ENCODE results near the gene SLC24A3.

Gene SLC24A3

DNA sequence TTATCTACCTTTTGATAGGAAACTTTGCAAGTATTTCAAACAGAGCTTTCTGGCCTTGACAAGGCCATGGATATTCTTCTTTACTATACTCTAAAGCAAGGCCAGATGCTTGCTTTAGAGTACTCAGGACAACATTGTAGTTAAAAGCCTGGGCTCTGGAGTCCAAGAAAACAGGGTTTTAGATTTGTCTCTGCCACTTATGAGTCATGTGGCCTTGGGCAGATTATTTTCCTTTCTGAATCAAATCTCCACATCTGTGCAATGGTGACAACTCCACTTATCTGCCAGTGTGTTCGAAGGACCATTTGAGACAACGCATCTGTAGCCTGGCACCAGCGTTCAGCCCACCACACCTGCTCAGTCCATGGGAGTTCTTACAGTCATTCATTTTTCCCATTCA is 279.7 kb downstream of the SLC24A3 start:
- TF ChIP-seq, protein P1, sequence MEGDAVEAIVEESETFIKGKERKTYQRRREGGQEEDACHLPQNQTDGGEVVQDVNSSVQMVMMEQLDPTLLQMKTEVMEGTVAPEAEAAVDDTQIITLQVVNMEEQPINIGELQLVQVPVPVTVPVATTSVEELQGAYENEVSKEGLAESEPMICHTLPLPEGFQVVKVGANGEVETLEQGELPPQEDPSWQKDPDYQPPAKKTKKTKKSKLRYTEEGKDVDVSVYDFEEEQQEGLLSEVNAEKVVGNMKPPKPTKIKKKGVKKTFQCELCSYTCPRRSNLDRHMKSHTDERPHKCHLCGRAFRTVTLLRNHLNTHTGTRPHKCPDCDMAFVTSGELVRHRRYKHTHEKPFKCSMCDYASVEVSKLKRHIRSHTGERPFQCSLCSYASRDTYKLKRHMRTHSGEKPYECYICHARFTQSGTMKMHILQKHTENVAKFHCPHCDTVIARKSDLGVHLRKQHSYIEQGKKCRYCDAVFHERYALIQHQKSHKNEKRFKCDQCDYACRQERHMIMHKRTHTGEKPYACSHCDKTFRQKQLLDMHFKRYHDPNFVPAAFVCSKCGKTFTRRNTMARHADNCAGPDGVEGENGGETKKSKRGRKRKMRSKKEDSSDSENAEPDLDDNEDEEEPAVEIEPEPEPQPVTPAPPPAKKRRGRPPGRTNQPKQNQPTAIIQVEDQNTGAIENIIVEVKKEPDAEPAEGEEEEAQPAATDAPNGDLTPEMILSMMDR (IDR thresholded peaks at IDR 0.05; ENCODE audit: low read length, missing control alignments) = no peak
- no peak for DNase-seq (ENCODE audit: low read depth)
- no peak overlapping the region for H3K4me3 ChIP-seq (replicated peaks; ENCODE audit: low read depth, low read length)

DNA sequence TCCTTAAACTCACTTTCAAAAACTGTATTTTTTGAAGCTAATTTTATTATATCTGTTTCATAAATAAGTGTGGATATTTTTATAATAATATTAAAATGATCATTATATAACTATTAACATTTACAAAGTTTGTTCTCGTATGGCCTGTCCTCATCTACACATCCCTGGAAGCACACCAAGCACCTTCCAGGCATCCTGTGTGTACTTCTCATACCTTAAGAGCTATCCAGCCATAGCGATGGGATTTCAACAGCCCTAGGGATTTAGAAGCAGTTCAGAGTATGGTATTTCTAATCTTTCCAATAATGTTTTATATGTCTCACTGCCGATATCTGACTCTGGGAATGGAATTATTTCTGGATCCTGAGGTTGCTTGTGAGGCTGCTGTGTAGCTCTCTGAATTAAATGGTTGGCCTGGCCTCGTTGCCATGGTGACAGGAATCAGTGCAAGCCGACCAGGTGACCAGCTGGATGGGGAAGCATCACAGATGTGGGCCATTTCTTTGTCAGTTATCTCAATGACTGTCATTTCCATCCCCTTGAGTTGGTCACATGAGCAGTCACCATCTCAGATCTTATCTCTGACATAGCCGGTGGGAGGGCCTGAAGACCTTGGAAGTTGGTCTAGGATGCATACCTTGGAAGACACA is 280.4 kb downstream of the SLC24A3 start:
- DNase-seq (ENCODE audit: low read depth) = no peak
- TF ChIP-seq, protein P1 (IDR thresholded peaks at IDR 0.05; ENCODE audit: low read length, missing control alignments) = no peak
- no peak overlapping the region for H3K4me3 ChIP-seq (replicated peaks; ENCODE audit: low read depth, low read length)

DNA sequence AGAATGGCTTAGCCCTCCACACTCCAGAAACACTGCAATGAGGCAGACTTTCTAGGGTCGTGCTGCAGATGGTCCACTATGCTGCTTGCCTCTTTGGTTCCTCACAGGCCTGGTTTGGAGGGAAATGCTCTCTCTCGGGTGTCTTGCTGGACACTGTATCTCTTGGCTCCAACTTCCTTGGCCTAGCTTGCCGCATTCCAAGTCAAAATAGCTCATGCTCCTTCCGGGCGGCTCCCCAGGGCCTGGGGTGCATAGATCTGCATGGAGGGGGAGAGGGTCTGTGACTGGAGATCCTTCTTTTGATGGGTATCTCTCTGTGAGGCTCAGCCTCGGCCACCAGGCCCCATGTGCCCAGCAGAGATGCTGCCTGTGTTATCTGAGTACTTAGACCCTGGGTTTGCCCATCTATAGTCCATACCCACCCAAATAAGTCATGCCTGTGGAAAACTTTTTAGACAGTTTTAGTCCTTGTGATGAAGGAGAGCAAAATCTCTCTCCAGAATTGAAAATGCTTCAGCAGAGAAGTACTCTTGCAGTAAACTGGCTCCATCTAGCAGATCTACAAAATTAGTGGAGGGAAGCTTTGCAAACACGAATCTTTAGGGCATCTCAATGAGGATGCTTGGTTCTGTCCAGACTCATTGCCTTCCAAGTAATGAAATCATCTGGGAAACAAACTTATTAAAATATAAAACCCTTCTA is 281.5 kb downstream of the SLC24A3 start:
- TF ChIP-seq, protein P1 (IDR thresholded peaks at IDR 0.05; ENCODE audit: low read length, missing control alignments) = no peak
- no peak for DNase-seq (ENCODE audit: low read depth)
- no peak overlapping the region for H3K4me3 ChIP-seq (replicated peaks; ENCODE audit: low read depth, low read length)

DNA sequence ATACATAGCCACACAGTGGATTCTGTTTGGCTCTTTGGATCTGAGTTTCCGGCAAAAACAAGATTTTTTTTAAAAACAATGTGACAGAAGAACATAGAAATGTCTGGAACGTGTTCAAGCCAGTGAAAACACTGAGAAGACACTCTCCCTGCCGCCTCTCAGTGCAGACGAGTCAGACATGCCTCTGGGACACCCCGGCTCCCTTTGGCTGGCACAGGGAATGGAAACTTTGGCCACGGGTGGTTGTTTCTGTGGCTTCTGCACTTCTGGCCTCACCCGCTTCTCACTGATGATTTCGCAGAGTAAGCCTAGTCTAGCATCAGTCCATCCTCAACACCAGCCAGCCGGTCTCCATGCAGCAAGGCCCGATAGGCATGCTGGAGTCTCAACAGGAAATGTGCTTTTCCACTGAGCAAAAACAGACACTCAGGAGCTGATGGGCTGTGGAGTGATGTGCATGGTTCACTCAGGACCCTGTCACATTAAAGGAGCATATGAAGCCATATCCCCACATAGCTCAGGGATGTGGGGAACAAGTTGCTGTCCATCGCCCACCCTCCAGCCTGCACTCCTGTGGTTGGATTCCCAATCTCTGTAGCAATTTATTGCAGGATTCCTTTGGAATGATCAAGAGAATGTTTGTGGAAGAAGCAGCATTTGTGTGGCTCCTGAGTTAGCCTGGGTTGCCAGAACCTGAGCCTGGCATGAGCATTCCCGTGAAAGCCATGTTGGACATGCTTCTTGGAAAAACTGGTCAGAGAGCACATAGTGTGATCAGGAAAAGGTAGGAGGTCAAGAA is 283.7 kb downstream of the SLC24A3 start:
- DNase-seq (ENCODE audit: low read depth) = no peak
- H3K4me3 ChIP-seq (replicated peaks; ENCODE audit: low read depth, low read length) = no peak overlapping the region
- TF ChIP-seq, protein P1 (IDR thresholded peaks at IDR 0.05; ENCODE audit: low read length, missing control alignments) = no peak

DNA sequence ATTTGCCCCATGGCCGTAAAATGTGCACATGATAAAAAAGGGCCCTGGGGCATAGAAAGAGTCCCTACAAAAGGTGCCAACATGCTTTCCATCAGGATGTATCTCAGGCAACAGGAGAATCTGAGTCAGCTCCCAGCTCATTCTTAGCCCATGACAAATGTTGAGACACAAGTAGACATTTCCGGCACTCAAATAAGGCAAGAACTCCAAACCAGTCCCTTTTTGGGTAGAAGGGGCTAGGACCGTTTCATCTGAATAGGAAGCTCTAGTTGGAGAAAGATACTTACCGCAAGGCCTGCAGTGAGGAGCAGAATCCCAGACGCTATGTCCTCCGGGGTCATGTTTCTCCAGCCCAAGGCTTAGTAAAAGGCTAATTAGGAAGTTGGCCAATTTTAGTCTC is 284.6 kb downstream of the SLC24A3 start:
- TF ChIP-seq, protein P1 (IDR thresholded peaks at IDR 0.05; ENCODE audit: low read length, missing control alignments) = no peak
- no peak overlapping the region for H3K4me3 ChIP-seq (replicated peaks; ENCODE audit: low read depth, low read length)
- DNase-seq (ENCODE audit: low read depth) = peak; percentile 3

DNA sequence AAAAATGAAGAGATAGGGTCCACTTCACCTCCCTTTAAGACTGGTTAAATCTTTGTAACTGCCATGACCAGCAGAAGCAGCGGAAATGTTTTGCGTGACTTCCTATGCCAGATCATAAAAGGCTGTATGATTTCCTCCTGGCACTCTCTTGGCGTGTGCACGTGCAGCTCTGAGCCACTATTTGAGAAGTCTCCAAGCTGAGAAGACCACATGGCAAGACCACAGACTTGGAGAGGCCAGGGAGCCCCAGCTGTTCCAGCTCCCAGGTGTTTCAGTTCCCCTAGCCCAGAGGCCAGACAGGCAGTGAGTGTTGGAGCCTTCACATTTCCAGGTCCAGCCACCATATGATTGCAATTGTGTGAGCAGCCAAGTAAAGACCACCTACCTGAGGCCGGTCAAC is 286.3 kb downstream of the SLC24A3 start:
- H3K4me3 ChIP-seq (replicated peaks; ENCODE audit: low read depth, low read length) = no peak overlapping the region
- TF ChIP-seq, protein P1 (IDR thresholded peaks at IDR 0.05; ENCODE audit: low read length, missing control alignments) = no peak

More for the DNA sequence above, 286.3 kb downstream of the SLC24A3 start:
- DNase-seq (ENCODE audit: low read depth) = no peak

Data from fibroblast of pulmonary artery (primary cell).